ENCODE results near the gene ASB2.

The ASB2 gene

GRCh38 chr14:93921001-93921806 lies 55.2 kb downstream of the ASB2 start:
- TF ChIP-seq CTCF (conservative IDR thresholded peaks at IDR 0.05; ENCODE audit: control insufficient read depth, insufficient read depth, low read depth, low read length), result no peak
- DNase-seq (ENCODE audit: low read depth), result no peak
- H3K4me3 ChIP-seq (ENCODE audit: control insufficient read depth, low read depth, low read length), result no peak overlapping the region

- TF ChIP-seq CTCF (conservative IDR thresholded peaks at IDR 0.05; ENCODE audit: control insufficient read depth, insufficient read depth, low read depth, low read length), result no peak
- H3K4me3 ChIP-seq (ENCODE audit: control insufficient read depth, low read depth, low read length), result no peak overlapping the region
Observed at GRCh38 chr14:93917141-93917540, 59.2 kb downstream of the ASB2 start.

GRCh38 chr14:93916498-93916897 lies 59.9 kb downstream of the ASB2 start:
- no peak overlapping the region for H3K4me3 ChIP-seq (ENCODE audit: control insufficient read depth, low read depth, low read length)
- no peak for TF ChIP-seq CTCF (conservative IDR thresholded peaks at IDR 0.05; ENCODE audit: control insufficient read depth, insufficient read depth, low read depth, low read length)
- DNase-seq (ENCODE audit: low read depth), result no peak

More at GRCh38 chr14:93917141-93917540, 59.2 kb downstream of the ASB2 start:
- DNase-seq (ENCODE audit: low read depth), result no peak

DNA sequence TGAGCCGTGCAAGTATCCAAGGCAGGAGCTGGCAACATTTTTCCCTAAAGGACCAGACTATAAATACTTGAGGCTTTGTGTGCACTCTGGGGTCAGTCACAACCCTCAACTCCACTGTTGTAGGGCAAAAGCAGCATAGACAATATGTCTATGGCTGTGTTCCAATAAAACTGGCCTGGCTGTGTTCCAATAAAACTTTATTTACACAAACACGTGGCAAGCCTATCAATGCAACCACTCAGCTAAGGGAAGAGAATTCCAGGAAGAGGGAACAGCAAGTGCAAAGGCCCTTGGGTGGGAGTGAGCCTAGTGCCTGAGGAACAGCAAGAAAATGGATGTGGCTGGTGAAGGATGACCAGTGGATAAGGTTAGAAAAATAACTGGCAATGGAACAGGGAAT lies 60.6 kb downstream of the ASB2 start:
- no peak for TF ChIP-seq CTCF (conservative IDR thresholded peaks at IDR 0.05; ENCODE audit: control insufficient read depth, insufficient read depth, low read depth, low read length)
- DNase-seq (ENCODE audit: low read depth), result no peak
- no peak overlapping the region for H3K4me3 ChIP-seq (ENCODE audit: control insufficient read depth, low read depth, low read length)

GRCh38 chr14:93915070-93915705 lies 61.2 kb downstream of the ASB2 start:
- no peak overlapping the region for H3K4me3 ChIP-seq (ENCODE audit: control insufficient read depth, low read depth, low read length)
- no peak for DNase-seq (ENCODE audit: low read depth)
- TF ChIP-seq CTCF (conservative IDR thresholded peaks at IDR 0.05; ENCODE audit: control insufficient read depth, insufficient read depth, low read depth, low read length), result no peak

GRCh38 chr14:93914278-93914677 lies 62.1 kb downstream of the ASB2 start:
- TF ChIP-seq CTCF (conservative IDR thresholded peaks at IDR 0.05; ENCODE audit: control insufficient read depth, insufficient read depth, low read depth, low read length), result no peak
- DNase-seq (ENCODE audit: low read depth), result no peak
- no peak overlapping the region for H3K4me3 ChIP-seq (ENCODE audit: control insufficient read depth, low read depth, low read length)

All from fibroblast of mammary gland (primary cell).